SK-N-SH treated with all-trans-retinoic acid at 6 μM for 48 hours (cell line): ENCODE results near the gene PSEN1.

Experiments used
- ARNTL ChIP-seq: fragments of 450-650 bp; formaldehyde crosslinking; IDR thresholded peaks from 2 replicates; pipeline ENCODE4 v1.5.0; 2020; ENCODE audit warnings: low read depth, mild to moderate bottlenecking, moderate library complexity, borderline replicate concordance
- CSRNP3 ChIP-seq: fragments of 250-450 bp; sonication (Bioruptor Pico); IDR thresholded peaks from 2 replicates; pipeline ENCODE4 v1.5.1; 2021; ENCODE audit warnings: mild to moderate bottlenecking, moderate library complexity
- ESRRG ChIP-seq: fragments of 250-450 bp; sonication (Bioruptor Pico); IDR thresholded peaks from 2 replicates; pipeline ENCODE4 v1.6.1; 2021; ENCODE audit warnings: mild to moderate bottlenecking
- OSR1 ChIP-seq: fragments of 250-450 bp; sonication (Bioruptor Pico); IDR thresholded peaks from 2 replicates; pipeline ENCODE4 v1.8.0; 2022; ENCODE audit warnings: moderate library complexity, mild to moderate bottlenecking, inconsistent platforms
- RARB ChIP-seq: fragments of 250-450 bp; sonication (Bioruptor Pico); IDR thresholded peaks from 2 replicates; pipeline ENCODE4 v1.8.0; 2021; ENCODE audit warnings: mild to moderate bottlenecking, moderate library complexity
- TCF4 ChIP-seq: fragments of 250-450 bp; sonication (Bioruptor Pico); IDR thresholded peaks from 2 replicates; pipeline ENCODE4 v1.8.0; 2021; ENCODE audit warnings: mild to moderate bottlenecking, moderate library complexity, borderline replicate concordance
- ZFP3 ChIP-seq: fragments of 250-450 bp; sonication (Bioruptor Pico); IDR thresholded peaks from 2 replicates; pipeline ENCODE4 v1.5.0; 2020; ENCODE audit warnings: mild to moderate bottlenecking, moderate library complexity
- ZFP30 ChIP-seq: fragments of 450-650 bp; formaldehyde crosslinking; IDR thresholded peaks from 2 replicates; pipeline ENCODE4 v1.5.0; 2022; ENCODE audit warnings: mild to moderate bottlenecking, moderate library complexity
- ZNF565 ChIP-seq: fragments of 450-650 bp; formaldehyde crosslinking; conservative IDR thresholded peaks from 2 replicates; pipeline ENCODE4 v1.5.0; 2020; ENCODE audit warnings: low read depth, mild to moderate bottlenecking, moderate library complexity
- ZNF70 ChIP-seq: fragments of 450-650 bp; formaldehyde crosslinking; IDR thresholded peaks from 2 replicates; pipeline ENCODE4 v1.5.0; 2020; ENCODE audit warnings: mild to moderate bottlenecking, moderate library complexity

DNA sequence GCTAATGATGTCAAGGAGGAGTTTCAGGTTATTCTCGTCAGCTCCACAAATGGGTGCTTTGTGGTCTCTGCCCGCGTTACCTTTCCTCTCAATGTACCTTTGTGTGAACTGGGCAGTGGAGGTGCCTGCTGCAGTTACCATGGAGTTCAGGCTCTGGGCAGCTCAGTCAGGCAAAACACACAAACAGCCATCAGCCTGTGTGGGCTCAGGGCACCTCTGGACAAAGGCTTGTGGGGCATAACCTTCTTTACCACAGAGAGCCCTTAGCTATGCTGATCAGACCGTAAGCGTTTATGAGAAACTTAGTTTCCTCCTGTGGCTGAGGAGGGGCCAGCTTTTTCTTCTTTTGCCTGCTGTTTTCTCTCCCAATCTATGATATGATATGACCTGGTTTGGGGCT lies 84.3 kb downstream of the PSEN1 start:
- no peak for TF ChIP-seq RARB (CRISPR knock-in tag)
- TF ChIP-seq ZNF565, result no peak
- TF ChIP-seq ESRRG (CRISPR knock-in tag), result no peak
- no peak for TF ChIP-seq TCF4 (CRISPR knock-in tag)
- no peak for TF ChIP-seq CSRNP3 (CRISPR knock-in tag)
- no peak for TF ChIP-seq OSR1 (CRISPR knock-in tag)
- TF ChIP-seq ZFP30 (CRISPR knock-in tag), result no peak
- no peak for TF ChIP-seq ZFP3 (CRISPR knock-in tag)
- TF ChIP-seq ZNF70 (CRISPR knock-in tag), result no peak
- TF ChIP-seq ARNTL (CRISPR knock-in tag), result no peak
